ENCODE measurements around the gene KCNQ1.

- TF ChIP-seq POLR2A (IDR thresholded peaks at IDR 0.05) (no peak), POLR2AphosphoS5 (IDR thresholded peaks at IDR 0.05) (no peak)
Observed at GRCh38 chr11:2821891-2822290, 377.1 kb downstream of the KCNQ1 start.
